VCaP (cell line): ENCODE results near the gene NIPSNAP3A.

ENCODE experiments used
- H3K27ac ChIP-seq: fragments of 450-650 bp; 2 replicates; pipeline ENCODE4 v1.5.1; 2017
- CTCF ChIP-seq: fragments of 450-650 bp; conservative IDR thresholded peaks from 2 replicates; pipeline ENCODE4 v1.5.1; 2017; ENCODE audit warnings: mild to moderate bottlenecking, moderate library complexity

Gene NIPSNAP3A

GRCh38 chr9:104795857-104796256 is 48.4 kb downstream of the NIPSNAP3A start:
- no peak overlapping the region for H3K27ac ChIP-seq
- TF ChIP-seq CTCF: no peak

- no peak for TF ChIP-seq CTCF
Measured at GRCh38 chr9:104798209-104798995, 50.9 kb downstream of the NIPSNAP3A start.

GRCh38 chr9:104800068-104800785 is 52.7 kb downstream of the NIPSNAP3A start:
- no peak for TF ChIP-seq CTCF
- no peak overlapping the region for H3K27ac ChIP-seq

More at GRCh38 chr9:104798209-104798995, 50.9 kb downstream of the NIPSNAP3A start:
- no peak overlapping the region for H3K27ac ChIP-seq

- no peak for TF ChIP-seq CTCF
- H3K27ac ChIP-seq: no peak overlapping the region
Measured at GRCh38 chr9:104802110-104802509, 54.6 kb downstream of the NIPSNAP3A start.

GRCh38 chr9:104802906-104803305 is 55.4 kb downstream of the NIPSNAP3A start:
- H3K27ac ChIP-seq: no peak overlapping the region
- TF ChIP-seq CTCF: no peak

GRCh38 chr9:104805441-104805840 is 58.0 kb downstream of the NIPSNAP3A start:
- no peak overlapping the region for H3K27ac ChIP-seq
- no peak for TF ChIP-seq CTCF

GRCh38 chr9:104808035-104808614 is 60.6 kb downstream of the NIPSNAP3A start:
- no peak overlapping the region for H3K27ac ChIP-seq
- TF ChIP-seq CTCF: no peak
